ENCODE results near the gene BICRAL. TPM values are rescaled to one million over a fixed set of nuclear protein-coding genes. Genes with fewer than 3 reads are reported as not detected.

The BICRAL gene
- total and polyA plus RNA-seq, 2 donors (not counting 1 experiment from before 2014, with no cell fraction given), result 6.9 to 11.5 TPM

- TF ChIP-seq, protein P1, sequence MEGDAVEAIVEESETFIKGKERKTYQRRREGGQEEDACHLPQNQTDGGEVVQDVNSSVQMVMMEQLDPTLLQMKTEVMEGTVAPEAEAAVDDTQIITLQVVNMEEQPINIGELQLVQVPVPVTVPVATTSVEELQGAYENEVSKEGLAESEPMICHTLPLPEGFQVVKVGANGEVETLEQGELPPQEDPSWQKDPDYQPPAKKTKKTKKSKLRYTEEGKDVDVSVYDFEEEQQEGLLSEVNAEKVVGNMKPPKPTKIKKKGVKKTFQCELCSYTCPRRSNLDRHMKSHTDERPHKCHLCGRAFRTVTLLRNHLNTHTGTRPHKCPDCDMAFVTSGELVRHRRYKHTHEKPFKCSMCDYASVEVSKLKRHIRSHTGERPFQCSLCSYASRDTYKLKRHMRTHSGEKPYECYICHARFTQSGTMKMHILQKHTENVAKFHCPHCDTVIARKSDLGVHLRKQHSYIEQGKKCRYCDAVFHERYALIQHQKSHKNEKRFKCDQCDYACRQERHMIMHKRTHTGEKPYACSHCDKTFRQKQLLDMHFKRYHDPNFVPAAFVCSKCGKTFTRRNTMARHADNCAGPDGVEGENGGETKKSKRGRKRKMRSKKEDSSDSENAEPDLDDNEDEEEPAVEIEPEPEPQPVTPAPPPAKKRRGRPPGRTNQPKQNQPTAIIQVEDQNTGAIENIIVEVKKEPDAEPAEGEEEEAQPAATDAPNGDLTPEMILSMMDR (conservative IDR thresholded peaks at IDR 0.05 in 1 of 2, IDR thresholded peaks at IDR 0.05 in 1 of 2; ENCODE audit: low read depth in 1 of 2, low read length in 2 of 2), result no peak
- no peak for TF ChIP-seq EZH2 (IDR thresholded peaks at IDR 0.05; ENCODE audit: low read length, missing control alignments)
- H3K9me3 ChIP-seq (ENCODE audit: control insufficient read depth, insufficient read depth, low read depth, low read length), result no peaks in the 10 kb centered on the region
- H3K79me2 ChIP-seq (ENCODE audit: control insufficient read depth, insufficient read depth, low read length), result no peaks in the 10 kb centered on the region
- no peak for DNase-seq (ENCODE audit: low read depth in 2 of 2)
- H3K9ac ChIP-seq (ENCODE audit: insufficient read depth, low read length), result no peak overlapping the region
- H2AFZ ChIP-seq (ENCODE audit: low read length), result no peak overlapping the region
- no peak overlapping the region for H3K4me2 ChIP-seq (ENCODE audit: extremely low read depth, insufficient read depth, low read length)
- no peaks in the 10 kb centered on the region for H3K27me3 ChIP-seq (ENCODE audit: control insufficient read depth, insufficient read depth, low read length)
- no peak overlapping the region for H3K27ac ChIP-seq (ENCODE audit: insufficient read depth, low read length)
- H4K20me1 ChIP-seq (ENCODE audit: control insufficient read depth, extremely low read depth, insufficient read depth, low read length), result no peaks in the 10 kb centered on the region
- H3K4me1 ChIP-seq (ENCODE audit: control insufficient read depth, extremely low read depth, insufficient read depth, low read length), result no peaks in the 10 kb centered on the region
- H3K4me3 ChIP-seq (replicated peaks in 1 of 4; ENCODE audit: control extremely low read depth in 1 of 4, insufficient read depth in 1 of 4, low read depth in 3 of 4, low read length in 4 of 4), result no peak overlapping the region
- H3K36me3 ChIP-seq (ENCODE audit: control insufficient read depth, insufficient read depth, low read length), result no peaks in the 10 kb centered on the region
Observed at GRCh38 chr6:42761287-42762067, 20.4 kb upstream of the BICRAL start.

GRCh38 chr6:42762426-42762859, 19.4 kb upstream of the BICRAL start:
- H3K27ac ChIP-seq (ENCODE audit: insufficient read depth, low read length), result no peak overlapping the region
- H3K36me3 ChIP-seq (ENCODE audit: control insufficient read depth, insufficient read depth, low read length), result no peaks in the 10 kb centered on the region
- H2AFZ ChIP-seq (ENCODE audit: low read length), result no peak overlapping the region
- no peak overlapping the region for H3K4me3 ChIP-seq (replicated peaks in 1 of 4; ENCODE audit: control extremely low read depth in 1 of 4, insufficient read depth in 1 of 4, low read depth in 3 of 4, low read length in 4 of 4)
- no peaks in the 10 kb centered on the region for H3K27me3 ChIP-seq (ENCODE audit: control insufficient read depth, insufficient read depth, low read length)
- no peak overlapping the region for H3K9ac ChIP-seq (ENCODE audit: insufficient read depth, low read length)
- TF ChIP-seq, protein P1 (conservative IDR thresholded peaks at IDR 0.05 in 1 of 2, IDR thresholded peaks at IDR 0.05 in 1 of 2; ENCODE audit: low read depth in 1 of 2, low read length in 2 of 2), result no peak
- TF ChIP-seq EZH2 (IDR thresholded peaks at IDR 0.05; ENCODE audit: low read length, missing control alignments), result no peak
- H3K79me2 ChIP-seq (ENCODE audit: control insufficient read depth, insufficient read depth, low read length), result no peaks in the 10 kb centered on the region
- DNase-seq (ENCODE audit: low read depth in 2 of 2), result no peak
- H3K9me3 ChIP-seq (ENCODE audit: control insufficient read depth, insufficient read depth, low read depth, low read length), result no peaks in the 10 kb centered on the region
- no peaks in the 10 kb centered on the region for H4K20me1 ChIP-seq (ENCODE audit: control insufficient read depth, extremely low read depth, insufficient read depth, low read length)
- H3K4me1 ChIP-seq (ENCODE audit: control insufficient read depth, extremely low read depth, insufficient read depth, low read length), result no peaks in the 10 kb centered on the region
- no peak overlapping the region for H3K4me2 ChIP-seq (ENCODE audit: extremely low read depth, insufficient read depth, low read length)

DNA sequence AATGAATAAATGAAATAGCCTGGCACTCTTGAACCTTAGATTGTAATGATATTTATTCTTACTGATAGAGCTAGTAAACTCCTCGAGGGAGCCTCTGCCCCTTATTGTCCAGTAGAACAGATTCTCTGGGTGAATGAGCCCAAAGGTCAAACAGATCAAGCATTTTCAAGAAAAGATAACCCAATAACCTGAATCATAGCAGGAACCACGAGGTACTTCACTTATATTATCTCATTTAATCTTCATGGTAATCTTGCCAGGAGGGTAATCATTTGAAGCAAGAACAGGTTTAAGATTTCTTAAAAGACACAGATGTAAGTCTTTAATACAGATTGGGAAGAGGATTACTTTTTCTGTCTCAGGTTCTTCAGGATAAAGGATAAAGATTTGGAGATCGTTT, 18.9 kb upstream of the BICRAL start:
- Histone ChIP-seq H3K9ac (ENCODE audit: insufficient read depth, low read length) (no peak overlapping the region), H3K27me3 (ENCODE audit: control insufficient read depth, insufficient read depth, low read length) (no peaks in the 10 kb centered on the region), H3K9me3 (ENCODE audit: control insufficient read depth, insufficient read depth, low read depth, low read length) (no peaks in the 10 kb centered on the region), H3K4me2 (ENCODE audit: extremely low read depth, insufficient read depth, low read length) (no peak overlapping the region), H3K79me2 (ENCODE audit: control insufficient read depth, insufficient read depth, low read length) (no peaks in the 10 kb centered on the region), H3K36me3 (ENCODE audit: control insufficient read depth, insufficient read depth, low read length) (no peaks in the 10 kb centered on the region), H3K4me3 (replicated peaks in 1 of 4; ENCODE audit: control extremely low read depth in 1 of 4, insufficient read depth in 1 of 4, low read depth in 3 of 4, low read length in 4 of 4) (no peak overlapping the region), H3K4me1 (ENCODE audit: control insufficient read depth, extremely low read depth, insufficient read depth, low read length) (no peaks in the 10 kb centered on the region), H3K27ac (ENCODE audit: insufficient read depth, low read length) (no peak overlapping the region), H4K20me1 (ENCODE audit: control insufficient read depth, extremely low read depth, insufficient read depth, low read length) (no peaks in the 10 kb centered on the region), H2AFZ (ENCODE audit: low read length) (no peak overlapping the region)
- DNase-seq (ENCODE audit: low read depth in 2 of 2), result no peak
- TF ChIP-seq EZH2 (IDR thresholded peaks at IDR 0.05; ENCODE audit: low read length, missing control alignments), result no peak
- TF ChIP-seq, protein P1 (conservative IDR thresholded peaks at IDR 0.05 in 1 of 2, IDR thresholded peaks at IDR 0.05 in 1 of 2; ENCODE audit: low read depth in 1 of 2, low read length in 2 of 2), result no peak
